ENCODE results near the gene TXNDC15.

GRCh38 chr5:134864707-134865106, 9.5 kb upstream of the TXNDC15 start:
- TF ChIP-seq CTCF (IDR thresholded peaks at IDR 0.05) (no peak), POLR2A (IDR thresholded peaks at IDR 0.05) (no peak)

All from esophagus squamous epithelium (tissue), 4 donors.